Measurements from ENCODE around the gene DST.
A peak's percentile ranks its signal among the peaks of the same experiment; 100 is the strongest.

DST gene

DNA sequence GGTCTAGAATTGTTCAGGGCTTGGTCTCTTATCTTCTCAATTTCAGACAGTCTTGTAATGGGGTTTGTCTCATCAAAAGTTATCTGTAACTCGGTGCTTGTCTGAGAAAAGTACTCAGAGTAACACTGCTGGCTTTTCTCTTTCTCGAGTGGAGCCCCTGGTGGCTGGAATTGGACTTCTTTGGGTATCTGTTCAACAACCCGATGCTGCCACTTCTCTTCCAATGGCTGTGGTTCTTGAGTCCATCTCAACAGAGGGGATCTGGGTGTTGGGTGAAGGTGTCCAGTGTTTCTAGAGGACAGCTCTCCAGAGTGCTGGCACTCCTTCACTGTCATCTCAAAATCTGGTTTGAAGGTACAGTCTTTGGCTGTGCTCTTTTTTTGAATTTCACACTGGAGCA is 24.6 kb downstream of the DST start:
- no peak for DNase-seq

DNA sequence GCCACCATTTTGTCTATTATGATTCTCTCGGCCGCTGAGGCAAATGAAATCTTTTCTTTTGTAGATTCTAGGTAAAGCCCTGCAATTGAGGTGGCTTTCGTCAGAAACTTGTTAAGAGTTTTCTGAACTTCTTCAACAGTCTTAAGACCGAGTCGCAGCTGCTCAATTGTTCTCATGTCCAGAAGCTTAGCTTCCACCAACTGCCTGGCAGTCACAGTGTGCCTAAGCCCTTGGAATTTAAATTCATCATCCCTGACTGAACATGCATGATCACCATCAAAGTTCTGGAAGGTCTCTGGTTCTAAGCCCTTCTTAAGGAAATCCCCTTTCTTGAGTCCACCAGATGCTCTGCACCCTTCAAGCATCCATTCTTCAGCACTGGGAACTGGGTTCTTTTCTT is 25.7 kb downstream of the DST start:
- DNase-seq = no peak

DNA sequence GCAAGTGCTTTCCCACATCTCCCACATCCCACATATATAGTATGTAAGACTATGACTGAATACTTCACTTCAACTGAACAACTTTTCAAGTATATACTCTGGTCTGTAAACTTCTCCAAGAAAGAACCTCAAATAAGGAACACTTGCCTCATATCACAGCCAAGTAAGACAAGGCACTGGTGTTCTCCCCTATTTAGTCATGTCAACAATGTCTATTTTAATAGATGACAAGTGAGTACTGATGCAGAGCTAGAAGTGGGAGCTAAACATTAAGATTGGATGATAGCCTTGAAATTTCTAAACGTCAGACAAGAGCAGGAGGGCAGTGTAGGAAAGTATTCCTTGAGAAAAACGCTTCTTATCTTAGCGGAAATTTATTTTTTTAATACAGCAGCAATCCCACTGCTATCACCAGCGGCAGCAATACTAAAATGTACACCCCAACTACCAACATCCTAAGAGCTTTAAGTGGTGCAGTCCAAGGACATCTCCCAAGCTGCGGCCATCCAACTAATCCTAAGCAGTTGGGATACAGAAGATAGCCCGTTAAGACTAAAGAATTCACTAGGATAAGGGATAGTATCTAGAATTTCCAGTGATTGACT is 29.3 kb downstream of the DST start:
- DNase-seq = no peak

DNA sequence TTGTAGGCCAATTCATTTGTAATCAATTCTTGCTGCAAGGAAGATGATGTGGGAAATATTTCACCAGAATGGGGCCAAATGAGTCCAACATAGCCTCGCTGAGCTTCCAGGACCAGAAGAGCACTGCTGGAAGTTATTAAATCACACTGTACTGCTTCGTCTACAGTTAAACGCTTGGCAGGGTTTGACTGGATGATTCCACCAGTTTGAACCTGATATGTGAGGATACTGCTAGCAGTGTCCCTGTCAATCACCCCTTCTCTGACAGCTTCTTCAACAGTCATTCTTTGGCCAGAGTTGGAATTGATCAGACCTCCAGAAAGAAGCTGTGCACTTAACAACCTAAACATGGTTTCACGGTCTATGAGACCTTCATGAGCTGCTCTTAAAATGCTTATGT is 34.4 kb downstream of the DST start:
- DNase-seq = no peak

DNA sequence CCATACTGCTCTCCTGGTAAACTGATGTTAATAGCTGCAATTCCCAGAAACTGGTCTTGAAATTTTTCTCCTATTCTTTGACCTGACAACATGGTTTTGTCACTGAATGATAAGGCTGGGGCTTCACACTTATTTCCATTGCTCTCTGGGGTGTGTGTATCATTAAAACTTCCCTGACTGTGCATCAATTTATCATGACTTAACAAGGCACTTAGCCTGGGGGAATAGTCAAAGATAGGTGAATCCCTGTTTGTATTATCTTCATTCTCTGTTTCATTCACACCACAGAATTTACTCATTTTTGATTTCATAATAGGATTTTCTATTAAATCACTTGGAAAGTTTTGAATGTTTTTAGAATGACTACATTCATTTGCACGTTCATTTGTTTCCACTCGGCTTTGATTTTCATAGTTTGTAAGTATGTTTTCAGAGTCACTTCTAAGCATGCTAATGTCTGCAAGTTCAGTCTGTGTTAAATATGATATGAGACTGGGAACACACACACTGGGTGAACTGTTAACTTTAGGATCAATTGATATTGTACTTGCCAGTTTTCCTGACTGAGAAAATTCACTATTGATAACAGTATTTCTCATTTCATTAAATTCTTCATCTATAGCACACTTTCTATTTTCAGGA is 35.5 kb downstream of the DST start:
- no peak for DNase-seq

DNA sequence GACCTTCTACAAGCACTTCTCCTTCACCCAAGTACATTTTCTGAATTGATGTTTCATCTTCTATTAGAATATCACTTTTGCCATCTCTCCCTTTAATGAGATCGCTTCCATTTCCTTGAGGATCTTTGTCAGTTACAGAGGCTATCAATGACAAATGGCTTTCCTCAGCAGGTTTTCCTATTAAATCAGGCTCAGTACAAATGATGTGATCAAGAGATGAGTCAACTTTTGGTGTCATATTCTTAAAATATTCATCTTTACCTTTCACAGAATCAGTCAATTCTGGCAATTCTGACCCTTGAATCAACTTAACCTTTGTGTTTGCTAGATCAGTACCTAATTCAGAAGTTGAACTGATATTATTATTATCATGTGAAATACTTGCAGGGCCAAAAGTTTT is 37.3 kb downstream of the DST start:
- DNase-seq = no peak

DNA sequence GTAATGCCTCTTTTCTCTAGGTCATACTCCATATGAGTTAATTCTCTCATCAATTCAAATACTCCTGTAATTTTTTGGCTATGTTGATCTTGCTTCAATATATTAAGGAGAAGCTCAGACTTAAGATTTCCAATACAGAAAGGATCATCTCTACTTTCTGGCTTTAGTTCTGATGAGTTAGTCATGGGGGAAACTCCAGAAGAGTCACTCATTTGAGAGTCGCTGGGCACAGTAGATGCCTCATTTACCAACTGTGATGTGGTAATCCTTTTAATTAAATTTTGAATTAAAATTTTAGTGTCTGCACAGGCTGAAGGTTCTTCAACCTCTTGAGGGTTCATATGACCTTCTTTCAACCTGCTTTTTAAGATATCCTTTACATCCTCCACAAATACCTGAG is 38.5 kb downstream of the DST start:
- DNase-seq = no peak

DNA sequence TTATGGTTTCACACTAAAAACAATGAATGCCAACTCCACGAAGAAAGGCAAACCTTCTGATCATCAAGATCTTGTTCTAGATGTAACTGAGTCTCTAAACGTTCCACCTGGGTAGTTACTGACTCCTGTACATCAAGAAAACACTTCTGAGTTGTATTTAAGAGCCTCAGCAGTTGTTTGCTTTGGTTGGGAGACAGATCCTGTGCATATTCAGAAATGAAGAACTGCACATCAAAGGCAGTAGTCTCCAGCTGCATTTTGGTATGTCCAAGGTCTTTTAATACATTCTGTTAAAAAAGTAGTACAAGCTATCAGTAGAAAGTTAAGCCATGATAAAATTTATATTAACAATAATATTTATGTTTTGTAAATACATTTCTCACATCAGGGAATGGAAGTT is 41.3 kb downstream of the DST start:
- no peak for DNase-seq

DNA sequence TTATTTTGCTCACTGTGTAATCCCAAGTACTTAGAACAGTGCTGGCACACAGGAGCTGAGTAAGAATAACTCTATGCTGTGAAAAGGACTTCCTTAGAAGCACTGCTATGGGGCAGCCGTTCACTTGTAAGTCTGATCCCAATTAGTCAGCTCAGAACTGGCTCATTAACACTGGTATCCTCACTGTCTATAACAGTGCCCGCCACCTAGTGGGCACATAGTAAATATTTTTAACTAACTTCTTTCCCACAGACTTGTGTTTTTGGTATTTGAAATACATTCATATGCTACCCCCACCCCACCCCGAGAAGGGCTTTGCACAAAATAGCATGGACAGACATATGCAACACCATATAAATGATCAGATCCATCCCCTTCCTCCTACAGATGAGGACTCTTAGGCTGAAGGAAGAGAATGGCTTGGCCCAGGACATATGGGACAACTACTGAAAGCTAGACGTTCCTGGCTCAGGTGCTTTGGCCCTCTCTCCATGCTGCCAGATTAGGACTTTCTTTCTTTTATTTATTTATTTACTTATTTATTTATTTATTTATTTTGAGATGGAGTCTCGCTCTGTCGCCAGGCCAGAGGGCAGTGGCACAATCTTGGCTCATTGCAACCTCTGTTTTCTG is 47.1 kb downstream of the DST start:
- DNase-seq = peak; percentile 73

DNA sequence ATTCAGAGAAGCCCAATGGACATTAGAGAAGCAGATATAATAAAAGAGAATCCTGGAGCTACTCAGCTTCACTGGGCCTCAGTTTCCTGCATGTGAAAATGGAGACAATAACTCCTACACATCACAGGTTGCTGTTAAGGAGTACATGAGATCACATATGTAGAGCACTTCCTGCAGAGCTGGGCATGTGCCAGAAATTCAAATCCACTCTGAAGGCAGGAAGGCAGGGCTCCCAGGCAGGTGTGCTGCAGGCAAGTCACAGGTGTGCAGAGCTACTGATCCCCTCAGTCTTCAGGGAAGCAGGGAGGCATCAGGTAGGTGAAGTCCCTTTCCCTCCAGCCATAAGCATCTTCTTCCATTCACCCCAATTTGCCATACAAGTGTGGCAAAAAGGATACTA is 48.0 kb downstream of the DST start:
- DNase-seq = no peak

DNA sequence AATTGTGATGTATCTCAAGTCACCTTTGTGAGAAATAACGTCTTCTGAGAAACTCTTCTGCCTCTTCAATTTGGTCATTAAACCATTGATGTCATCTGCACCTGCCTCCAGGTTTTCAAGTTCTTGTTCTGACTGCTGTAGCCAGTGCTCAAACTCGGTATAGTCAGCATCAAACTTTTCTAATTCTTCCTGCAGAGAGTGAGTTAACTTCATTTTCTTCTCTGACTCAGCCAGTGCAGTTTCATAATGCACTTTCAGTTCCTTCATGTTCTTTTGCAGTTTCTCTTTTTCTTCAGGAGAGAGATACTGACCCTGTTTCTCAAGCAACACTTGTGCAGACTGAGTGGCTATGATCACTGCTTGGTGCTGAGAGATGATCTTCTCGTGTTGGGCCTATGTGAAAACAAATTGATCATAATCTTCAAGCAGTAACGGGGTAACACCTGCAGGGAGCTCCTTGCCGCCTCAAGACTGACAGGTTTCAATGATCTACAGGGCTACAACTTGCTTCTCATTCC is 48.8 kb downstream of the DST start:
- DNase-seq = no peak

DNA sequence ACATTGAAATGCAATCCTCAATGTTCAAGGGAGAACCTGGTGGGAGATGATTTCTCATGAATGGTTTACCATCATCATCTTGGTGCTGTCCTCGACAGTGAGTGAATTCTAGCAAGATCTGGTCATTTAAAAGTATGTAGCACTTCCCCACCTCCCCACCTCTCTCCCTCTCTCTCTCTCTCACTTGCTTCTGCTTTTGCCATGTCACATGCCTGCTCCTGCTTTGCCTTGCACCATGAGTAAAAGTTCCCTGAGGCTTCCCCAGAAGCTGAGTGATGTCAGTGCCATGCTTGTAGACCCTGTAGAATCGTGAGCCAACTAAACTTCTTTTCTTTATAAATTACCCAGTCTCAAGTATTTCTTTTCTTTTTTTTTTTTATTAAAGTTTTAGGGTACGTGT is 60.5 kb downstream of the DST start:
- no peak for DNase-seq

DNA sequence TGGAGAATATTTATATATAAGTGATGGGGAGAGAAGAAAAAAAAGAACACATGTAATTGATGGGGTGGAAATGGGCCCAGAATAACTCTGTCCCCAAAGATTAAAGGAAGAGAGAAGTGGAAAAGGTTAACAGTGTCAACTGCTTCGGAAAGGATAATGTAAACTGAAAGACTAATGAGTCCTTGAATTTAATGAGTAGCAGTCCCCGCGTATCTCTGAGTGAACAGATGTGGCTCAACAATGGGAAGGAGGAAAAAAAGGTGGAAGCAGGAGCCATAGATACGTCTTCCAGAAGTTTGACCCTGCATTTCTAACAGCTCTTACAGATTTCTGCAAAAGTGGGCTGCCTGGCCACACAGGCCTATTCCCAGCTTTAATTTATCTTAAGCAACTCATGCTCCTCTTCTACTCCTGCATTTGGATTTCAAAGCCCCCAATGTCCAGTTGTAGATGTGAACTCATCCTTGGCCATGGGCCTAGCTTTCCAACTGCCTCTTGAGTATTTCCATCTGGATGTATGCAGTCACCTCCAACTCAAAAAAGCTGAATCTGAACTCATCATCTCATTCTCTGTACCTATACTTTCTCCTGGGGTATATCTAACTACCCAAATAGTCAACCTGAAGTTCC is 61.3 kb downstream of the DST start:
- no peak for DNase-seq

DNA sequence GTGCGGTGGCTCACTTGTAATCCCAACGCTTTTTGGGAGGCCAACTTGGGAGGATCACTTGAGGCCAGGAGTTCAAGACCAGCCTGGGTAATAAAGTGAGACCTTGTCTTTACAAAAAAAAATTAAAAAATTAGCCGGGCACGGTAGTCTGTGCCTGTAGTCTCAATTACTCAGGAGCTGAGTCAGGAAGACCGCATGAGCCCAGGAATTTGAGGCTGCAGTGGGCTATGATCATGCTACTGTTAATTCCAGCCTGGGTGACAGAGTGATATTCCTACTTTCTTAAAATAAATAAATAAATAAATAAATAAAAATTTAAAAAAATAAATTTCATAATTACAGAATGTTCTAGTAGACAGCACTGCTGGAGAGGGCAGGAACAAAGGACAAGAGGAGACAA is 62.4 kb downstream of the DST start:
- no peak for DNase-seq

DNA sequence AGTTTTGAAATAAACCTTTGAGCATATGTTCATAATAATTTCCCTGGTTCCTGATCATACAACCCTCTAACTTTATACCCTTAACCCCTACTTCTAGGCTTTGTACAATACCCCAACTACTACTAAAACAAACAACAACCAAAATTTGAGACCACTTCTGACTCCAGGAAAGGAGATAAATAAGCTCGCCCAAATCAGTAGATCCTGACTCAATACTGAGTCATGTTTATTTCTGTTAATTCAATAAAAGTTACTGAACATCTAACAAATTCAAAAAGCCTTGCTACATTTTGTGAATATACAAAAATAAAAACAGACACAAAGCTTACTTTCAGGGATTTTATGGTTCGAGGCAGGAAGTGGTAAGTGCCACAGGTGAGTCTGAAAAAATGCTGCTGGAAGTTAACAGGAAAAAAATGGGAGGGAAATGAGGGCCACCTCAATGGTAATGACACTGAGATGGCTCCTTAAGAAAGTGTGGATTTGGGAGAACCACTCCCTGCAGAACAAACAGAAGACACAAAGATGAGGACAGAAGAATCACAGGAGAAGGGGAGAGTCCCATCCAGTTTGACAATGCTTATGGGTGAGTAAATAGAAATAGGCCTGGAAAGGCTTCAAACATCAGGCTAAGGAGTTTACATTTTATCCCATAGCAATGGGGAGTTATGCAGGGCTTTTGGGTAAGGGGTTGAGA is 63.4 kb downstream of the DST start:
- no peak for DNase-seq

DNA sequence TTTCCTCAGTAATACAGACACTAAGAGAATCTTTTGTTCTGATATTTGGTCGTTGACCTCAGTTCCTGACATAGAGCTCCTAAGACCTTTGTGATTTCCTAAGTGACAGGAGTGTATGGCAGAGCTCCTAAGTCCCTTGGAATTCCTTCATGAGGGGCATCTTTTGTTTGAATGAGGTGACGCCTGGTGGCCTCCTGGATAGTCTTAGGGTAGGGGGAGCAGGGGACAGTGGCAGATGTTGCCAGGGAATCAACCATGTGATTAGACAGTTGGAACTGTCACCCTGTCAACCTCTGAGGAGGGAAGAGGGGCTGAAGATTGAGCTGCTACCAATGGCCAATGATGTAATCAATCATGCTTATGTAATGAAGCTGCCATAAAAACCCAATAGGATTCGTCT is 67.0 kb downstream of the DST start:
- DNase-seq = no peak

DNA sequence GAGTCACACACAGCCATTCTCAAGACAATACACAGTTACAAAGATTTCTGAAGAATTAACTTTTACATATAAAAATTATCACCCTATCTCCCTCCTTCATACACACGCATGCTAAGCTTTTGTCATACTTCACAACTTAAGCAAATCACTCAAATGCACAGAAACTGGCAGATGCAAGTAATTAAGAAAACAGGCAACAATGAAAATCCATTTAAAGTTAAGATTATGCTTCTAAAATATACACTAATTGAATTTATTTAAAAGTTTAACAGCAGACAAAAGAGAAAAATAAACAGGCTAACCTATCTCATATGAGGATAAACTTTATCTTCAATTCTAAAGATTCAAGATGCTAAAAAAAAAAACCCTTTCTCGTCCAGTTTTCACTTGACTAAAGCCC is 68.4 kb downstream of the DST start:
- DNase-seq = no peak

DNA sequence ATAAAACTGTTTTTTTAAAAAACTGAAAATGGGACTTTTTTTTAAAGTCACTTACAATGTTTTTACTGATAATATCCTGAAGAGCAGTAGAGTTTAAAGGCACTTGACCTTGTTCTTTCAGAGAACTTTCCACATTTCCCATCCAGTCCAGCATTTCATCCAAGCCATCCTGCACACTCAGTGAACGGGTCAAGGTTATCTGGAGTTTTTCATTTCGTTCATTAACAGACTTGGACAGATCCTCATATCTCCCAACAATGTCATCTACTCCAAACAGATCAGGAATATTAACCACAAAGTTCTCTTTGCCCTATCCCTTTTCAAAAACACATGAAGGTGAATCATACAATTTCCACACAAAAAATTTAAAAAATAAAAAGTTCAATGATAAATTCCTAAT is 69.1 kb downstream of the DST start:
- no peak for DNase-seq

DNA sequence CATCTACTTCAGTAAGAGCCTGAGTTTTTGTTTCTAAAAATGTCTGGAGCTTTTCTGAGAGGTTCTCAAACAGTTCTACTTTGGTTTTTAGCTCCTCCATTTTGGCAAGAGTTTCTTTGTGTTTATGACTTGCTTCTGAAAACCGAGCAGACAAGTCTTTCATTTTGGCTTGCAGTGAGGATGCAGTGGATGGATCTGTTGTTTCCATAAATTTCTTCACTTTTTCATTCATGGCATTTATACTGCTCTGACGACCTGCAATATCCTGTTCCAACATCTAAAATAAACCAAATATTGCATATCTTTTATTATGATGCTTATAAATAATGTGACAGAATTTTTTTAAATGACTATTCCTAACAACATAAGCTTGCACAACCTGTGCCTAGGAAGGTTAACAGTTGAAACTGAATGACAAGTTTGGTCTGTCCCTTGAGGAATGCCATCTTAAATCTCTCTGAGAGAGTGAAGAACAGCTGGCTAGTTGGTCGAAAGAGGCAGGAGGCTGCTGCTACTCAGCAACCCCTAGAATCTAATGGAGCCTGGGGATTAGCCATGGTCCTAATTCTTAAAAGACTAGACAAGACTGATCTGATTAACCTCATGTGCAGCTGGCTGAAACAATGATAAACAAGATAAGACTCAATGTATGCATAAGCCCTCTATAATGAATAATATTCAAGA is 69.8 kb downstream of the DST start:
- DNase-seq = no peak

DNA sequence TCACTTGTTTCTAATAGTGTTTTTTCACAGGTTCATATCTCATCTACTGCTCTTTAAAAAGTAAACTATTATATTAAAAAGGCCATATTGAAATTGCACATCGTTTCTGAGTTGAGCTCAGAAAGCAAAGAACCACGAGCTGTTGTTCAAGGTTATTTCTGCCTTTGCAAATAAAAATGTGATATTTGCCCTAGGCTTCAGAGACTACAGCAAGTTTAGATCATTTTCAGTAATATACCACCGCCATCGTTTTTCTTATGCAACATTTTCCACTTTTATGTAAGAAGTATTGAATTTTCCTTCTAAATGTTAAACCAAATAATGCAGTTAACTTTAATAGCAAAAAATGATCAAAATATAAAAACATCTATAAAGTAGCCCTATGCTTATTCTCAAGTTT is 71.1 kb downstream of the DST start:
- no peak for DNase-seq

DNA sequence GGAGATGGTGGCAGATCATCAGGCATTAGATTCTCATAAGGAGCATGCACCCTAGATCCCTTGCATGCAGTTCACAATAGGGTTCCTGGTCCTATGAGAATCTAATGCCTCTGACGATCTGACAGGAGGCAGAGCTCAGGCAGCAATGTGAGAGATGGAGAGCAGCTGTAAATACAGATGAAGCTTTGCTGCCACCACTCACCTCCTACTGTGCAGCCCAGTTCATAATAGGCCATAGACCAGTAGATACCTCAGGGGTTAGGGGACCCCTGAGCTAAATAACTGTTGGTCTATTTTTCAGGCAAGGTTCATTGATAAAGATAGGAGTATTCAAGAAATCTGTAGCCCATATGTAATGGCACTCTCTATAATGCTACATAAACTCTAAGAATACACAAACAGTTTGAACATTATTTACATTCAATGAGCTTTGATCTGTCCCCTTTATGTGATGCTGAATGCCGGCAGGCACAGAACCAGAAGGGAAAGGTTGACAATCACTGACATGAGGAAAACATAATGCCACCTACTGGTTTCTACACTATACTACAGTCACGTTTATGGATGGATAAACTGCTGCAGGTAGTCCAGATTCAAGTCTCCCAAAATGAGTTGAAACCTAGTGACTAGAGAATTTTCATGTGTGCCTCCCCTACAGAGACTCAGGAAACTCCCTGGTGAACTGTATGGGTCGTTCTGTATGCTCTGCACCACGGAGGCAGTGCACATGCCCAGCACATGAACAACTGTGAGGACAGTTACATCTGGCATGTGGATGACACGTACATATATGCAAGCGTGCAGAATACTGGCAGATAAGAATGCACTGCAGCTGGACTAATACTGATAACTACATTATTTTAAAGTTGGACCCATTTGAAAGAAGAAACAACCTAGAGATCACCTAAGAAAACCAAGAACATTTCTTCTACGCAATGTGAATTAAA is 72.0 kb downstream of the DST start:
- no peak for DNase-seq

DNA sequence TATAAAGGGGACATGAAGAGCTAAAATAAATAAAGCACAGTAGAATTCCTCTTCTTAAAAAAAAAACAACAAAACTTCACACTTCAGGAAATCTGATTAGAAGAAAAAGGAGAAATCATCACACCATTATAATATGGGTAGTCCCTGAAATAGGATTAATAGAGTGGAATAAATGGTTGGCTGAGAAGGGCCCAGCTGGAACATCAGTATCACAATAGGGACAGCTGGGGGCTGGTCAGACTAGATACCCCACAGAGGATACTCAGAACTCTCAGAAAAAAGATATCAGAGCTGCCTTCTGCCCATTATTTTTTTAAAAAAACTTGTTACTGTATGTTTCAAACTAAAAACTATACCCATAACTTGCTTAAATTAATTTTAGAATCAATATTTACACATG is 75.2 kb downstream of the DST start:
- no peak for DNase-seq

All from activated effector memory CD4-positive, alpha-beta T cell treated with anti-CD3 and anti-CD28 coated beads, Interleukin-2, amount 50 U/mL, for 16 hours (primary cell).